Prostate gland (tissue), 2 donors: ENCODE results near the gene VPS45.

Experiments
- POLR2A ChIP-seq: fragments of 450-650 bp; IDR thresholded peaks from one replicate; pipeline ENCODE4 v1.6.1; 2016; ENCODE audit warnings: antibody characterized with exemption, mild to moderate bottlenecking
- POLR2AphosphoS5 ChIP-seq: sonication (generic); formaldehyde crosslinking; IDR thresholded peaks from one replicate; pipeline ENCODE4 v1.6.1; 2017; ENCODE audit warnings: antibody characterized with exemption
- TF ChIP-seq, protein P1 (sequence below), 4 experiments: fragments of 200-600 bp in 2 of 4; fragments of 450-650 bp in 2 of 4; sonication (generic) in 2 of 4; IDR thresholded peaks; 1 replicate in 3 of 4; 2 replicates in 1 of 4; pipeline ENCODE4 v1.5.1; 2016 to 2019; ENCODE audit warnings: antibody characterized with exemption in 4 of 4, mild to moderate bottlenecking in 2 of 4, moderate library complexity in 2 of 4

DNA sequence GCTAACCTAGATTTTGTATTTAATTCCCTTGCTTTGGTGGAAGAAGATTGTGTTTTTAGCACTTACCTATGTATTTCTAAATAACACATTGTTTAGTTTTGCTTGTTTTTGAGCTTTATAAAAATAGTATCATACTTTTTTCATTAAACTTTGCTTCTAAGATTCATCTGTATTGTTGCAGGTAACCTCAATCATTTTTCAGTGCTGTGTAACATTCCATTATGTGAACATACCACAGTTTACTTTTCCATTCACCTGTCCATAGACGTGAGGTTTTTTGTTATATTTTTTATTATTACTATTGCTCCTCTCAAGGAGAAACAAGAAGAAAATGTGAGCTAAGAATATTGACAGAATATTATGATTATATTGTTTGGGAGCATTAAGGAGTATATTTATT, 67.0 kb downstream of the VPS45 start:
- no peak for TF ChIP-seq POLR2AphosphoS5
- no peak for TF ChIP-seq POLR2A
- TF ChIP-seq, protein P1, sequence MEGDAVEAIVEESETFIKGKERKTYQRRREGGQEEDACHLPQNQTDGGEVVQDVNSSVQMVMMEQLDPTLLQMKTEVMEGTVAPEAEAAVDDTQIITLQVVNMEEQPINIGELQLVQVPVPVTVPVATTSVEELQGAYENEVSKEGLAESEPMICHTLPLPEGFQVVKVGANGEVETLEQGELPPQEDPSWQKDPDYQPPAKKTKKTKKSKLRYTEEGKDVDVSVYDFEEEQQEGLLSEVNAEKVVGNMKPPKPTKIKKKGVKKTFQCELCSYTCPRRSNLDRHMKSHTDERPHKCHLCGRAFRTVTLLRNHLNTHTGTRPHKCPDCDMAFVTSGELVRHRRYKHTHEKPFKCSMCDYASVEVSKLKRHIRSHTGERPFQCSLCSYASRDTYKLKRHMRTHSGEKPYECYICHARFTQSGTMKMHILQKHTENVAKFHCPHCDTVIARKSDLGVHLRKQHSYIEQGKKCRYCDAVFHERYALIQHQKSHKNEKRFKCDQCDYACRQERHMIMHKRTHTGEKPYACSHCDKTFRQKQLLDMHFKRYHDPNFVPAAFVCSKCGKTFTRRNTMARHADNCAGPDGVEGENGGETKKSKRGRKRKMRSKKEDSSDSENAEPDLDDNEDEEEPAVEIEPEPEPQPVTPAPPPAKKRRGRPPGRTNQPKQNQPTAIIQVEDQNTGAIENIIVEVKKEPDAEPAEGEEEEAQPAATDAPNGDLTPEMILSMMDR (IDR thresholded peaks at IDR 0.05) = no peak
